Large intestine (tissue), 3 donors: ENCODE results near the gene SLC23A1. TPM values are rescaled to one million over a fixed set of nuclear protein-coding genes. Genes with fewer than 3 reads are reported as not detected.
"Not testable (repeated sequence)": the region's sequence is repeated elsewhere in the genome, so short reads cannot be mapped to it uniquely, and the experiment has no call there.

Source experiments
- DNase-seq, 2 donors: peaks; one replicate each; pipeline versions ENCODE4 v3.0.0 to v3.0.0-alpha.2; 2013
- H3K27ac ChIP-seq: one replicate; pipeline ENCODE4 v1.5.1; 2013; ENCODE audit warnings: low read length
- H3K27me3 ChIP-seq: 2 replicates; pipeline ENCODE4 v1.6.1; 2013; ENCODE audit warnings: low read length; ENCODE audit not compliant: control insufficient read depth, insufficient read depth
- H3K36me3 ChIP-seq: 2 replicates; pipeline ENCODE4 v1.6.1; 2013; ENCODE audit warnings: low read length; ENCODE audit not compliant: control insufficient read depth, insufficient read depth
- H3K4me1 ChIP-seq: one replicate; pipeline ENCODE4 v1.6.1; 2013; ENCODE audit warnings: low read length; ENCODE audit not compliant: control insufficient read depth, insufficient read depth
- H3K4me3 ChIP-seq: one replicate; pipeline ENCODE4 v1.5.1; 2013; ENCODE audit warnings: low read length
- H3K9me3 ChIP-seq: one replicate; pipeline ENCODE4 v1.6.1; 2013; ENCODE audit warnings: mild to moderate bottlenecking, low read depth, low read length, moderate library complexity; ENCODE audit not compliant: control insufficient read depth
- WGBS: methylation state at CpG from one replicate; pipeline ENCODE4 v1.1.5; 2013; ENCODE audit warnings: low lambda C conversion rate; ENCODE audit not compliant: insufficient coverage; 5-methylcytosine and 5-hydroxymethylcytosine counted together
- polyA plus RNA-seq: library from polyadenylated mRNA; unstranded; fragments of 120-200 nt; gene quantifications from one replicate; pipeline ENCODE4 v1.2.1, GENCODE V29; 2013

The SLC23A1 gene
- polyA plus RNA-seq, 1 donor = 49.8 TPM

- no peak overlapping the region for H3K27ac ChIP-seq
- H3K9me3 ChIP-seq = no peaks in the 10 kb centered on the region
- H3K27me3 ChIP-seq = no peaks in the 10 kb centered on the region
- WGBS = no CpG with 5 or more reads among the region's 1 CpG
- no peak for DNase-seq
- peaks cover 57% of the 10 kb centered on the region for H3K36me3 ChIP-seq
- no peak overlapping the region for H3K4me3 ChIP-seq
- peaks cover 4% of the 10 kb centered on the region for H3K4me1 ChIP-seq
These were observed 13.9 kb downstream of the SLC23A1 start for GRCh38 chr5:139369181-139369580.

- Histone ChIP-seq H3K36me3 (peaks cover 63% of the 10 kb centered on the region), H3K9me3 (no peaks in the 10 kb centered on the region)
- no CpG with 5 or more reads among the region's 2 CpGs for WGBS
These were observed 14.5 kb downstream of the SLC23A1 start for GRCh38 chr5:139368613-139369012.

GRCh38 chr5:139364466-139364865 is 18.6 kb downstream of the SLC23A1 start:
- DNase-seq = no peak
- 100% methylated on average over 1 of the region's 2 CpGs for WGBS
- Histone ChIP-seq H3K9me3 (no peaks in the 10 kb centered on the region), H3K27ac (no peak overlapping the region), H3K27me3 (no peaks in the 10 kb centered on the region), H3K36me3 (peaks cover 43% of the 10 kb centered on the region), H3K4me3 (no peak overlapping the region), H3K4me1 (no peaks in the 10 kb centered on the region)

More at GRCh38 chr5:139368613-139369012, 14.5 kb downstream of the SLC23A1 start:
- H3K27ac ChIP-seq = no peak overlapping the region
- no peak overlapping the region for H3K4me3 ChIP-seq
- no peak for DNase-seq
- no peaks in the 10 kb centered on the region for H3K27me3 ChIP-seq
- peaks cover 3% of the 10 kb centered on the region for H3K4me1 ChIP-seq

DNA sequence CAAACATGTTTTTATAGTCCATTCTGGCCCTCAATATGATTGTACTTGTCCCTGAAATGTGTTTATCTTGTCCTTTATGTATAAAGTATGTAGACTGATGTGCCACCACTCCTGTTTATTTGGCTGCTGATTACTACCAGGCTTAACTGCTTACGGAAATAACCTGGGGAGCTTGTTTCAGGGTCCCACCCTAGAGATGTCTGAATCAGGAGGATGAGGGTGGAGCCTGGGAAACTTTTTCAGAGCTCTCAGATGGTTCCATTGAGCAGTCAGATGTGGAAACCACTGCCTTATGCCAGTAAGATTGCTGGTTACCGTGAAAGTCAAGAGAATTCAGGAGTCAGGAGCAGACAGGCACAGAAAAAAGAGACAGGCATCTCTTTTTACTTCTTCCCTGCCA is 19.2 kb downstream of the SLC23A1 start:
- no CpG with 5 or more reads among the region's 2 CpGs for WGBS
- Histone ChIP-seq H3K4me3 (no peak overlapping the region), H3K9me3 (no peaks in the 10 kb centered on the region), H3K4me1 (no peaks in the 10 kb centered on the region), H3K27ac (no peak overlapping the region), H3K27me3 (no peaks in the 10 kb centered on the region), H3K36me3 (peaks cover 41% of the 10 kb centered on the region)
- DNase-seq = no peak

- DNase-seq = no peak
- no peaks in the 10 kb centered on the region for H3K4me1 ChIP-seq
- peaks cover 36% of the 10 kb centered on the region for H3K36me3 ChIP-seq
- no peak overlapping the region for H3K27ac ChIP-seq
- no peak overlapping the region for H3K4me3 ChIP-seq
- no peaks in the 10 kb centered on the region for H3K27me3 ChIP-seq
- no peaks in the 10 kb centered on the region for H3K9me3 ChIP-seq
- no CpG with 5 or more reads among the region's 6 CpGs for WGBS
These were observed 21.2 kb downstream of the SLC23A1 start for GRCh38 chr5:139361835-139362429.

- Histone ChIP-seq H3K36me3 (peaks cover 21% of the 10 kb centered on the region), H3K27ac (no peak overlapping the region), H3K27me3 (no peaks in the 10 kb centered on the region), H3K9me3 (no peaks in the 10 kb centered on the region), H3K4me1 (no peaks in the 10 kb centered on the region), H3K4me3 (no peak overlapping the region)
- DNase-seq = no peak
- 100% methylated on average over 1 of the region's 4 CpGs for WGBS
These were observed 22.7 kb downstream of the SLC23A1 start for GRCh38 chr5:139360384-139360783.

- Histone ChIP-seq H3K27ac (no peak overlapping the region), H3K4me1 (no peaks in the 10 kb centered on the region), H3K4me3 (no peak overlapping the region), H3K27me3 (no peaks in the 10 kb centered on the region), H3K36me3 (peaks cover 5% of the 10 kb centered on the region), H3K9me3 (no peaks in the 10 kb centered on the region)
- no peak for DNase-seq
These were observed 25.0 kb downstream of the SLC23A1 start for GRCh38 chr5:139358064-139358463.

DNA sequence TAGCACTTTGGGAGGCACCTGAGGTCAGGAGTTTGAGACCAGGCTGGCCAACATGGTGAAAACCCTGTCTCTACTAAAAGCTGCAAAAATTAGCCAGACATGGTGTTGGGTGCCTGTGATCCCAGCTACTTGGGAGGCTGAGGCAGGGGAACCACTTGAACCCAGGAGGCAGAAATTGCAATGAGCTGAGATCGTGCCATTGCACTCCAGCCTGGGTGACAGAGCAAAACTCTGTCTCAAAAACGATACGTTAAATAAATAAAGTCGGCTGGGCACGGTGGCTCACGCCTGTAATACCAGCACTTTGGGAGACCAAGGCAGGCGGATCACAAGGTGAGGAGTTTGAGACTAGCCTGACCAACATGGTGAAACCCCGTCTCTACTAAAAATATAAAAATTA is 27.2 kb downstream of the SLC23A1 start:
- not testable (repeated sequence) for H3K4me1 ChIP-seq, DNase-seq
- no CpG with 5 or more reads among the region's 8 CpGs for WGBS

GRCh38 chr5:139354186-139354585 is 28.9 kb downstream of the SLC23A1 start:
- H3K9me3 ChIP-seq = no peaks in the 10 kb centered on the region
- peaks cover 7% of the 10 kb centered on the region for H3K36me3 ChIP-seq
- 100% methylated on average over 1 of the region's 3 CpGs for WGBS
- no peak for DNase-seq
- H3K27me3 ChIP-seq = no peaks in the 10 kb centered on the region
- H3K4me1 ChIP-seq = no peaks in the 10 kb centered on the region
- no peak overlapping the region for H3K4me3 ChIP-seq
- no peak overlapping the region for H3K27ac ChIP-seq

More for the DNA sequence above, 27.2 kb downstream of the SLC23A1 start:
- not testable (repeated sequence) for H3K36me3 ChIP-seq, H3K27ac ChIP-seq, H3K9me3 ChIP-seq, H3K27me3 ChIP-seq, H3K4me3 ChIP-seq

DNA sequence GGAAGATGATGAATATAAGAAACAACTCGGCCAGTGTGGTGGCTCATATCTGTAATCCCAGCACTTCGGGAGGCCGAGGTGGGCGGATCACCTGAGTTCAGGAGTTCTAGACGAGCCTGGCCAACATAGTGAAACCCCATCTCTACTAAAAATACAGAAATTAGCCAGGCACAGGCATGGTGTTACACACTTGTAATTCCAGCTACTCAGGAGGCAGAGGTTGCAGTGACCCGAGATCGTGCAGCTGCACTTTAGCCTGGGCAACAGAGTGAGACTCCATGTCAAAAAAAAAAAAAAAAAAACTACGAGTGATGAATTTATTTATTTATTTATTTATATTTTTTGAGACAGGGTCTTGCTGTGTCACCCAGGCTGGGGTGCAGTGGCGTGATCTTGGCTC is 35.2 kb downstream of the SLC23A1 start:
- H3K4me1 ChIP-seq, H3K9me3 ChIP-seq, H3K27me3 ChIP-seq, H3K4me3 ChIP-seq, DNase-seq, H3K36me3 ChIP-seq, H3K27ac ChIP-seq: not testable (repeated sequence)
- 89% methylated on average over 5 of the region's 9 CpGs for WGBS

GRCh38 chr5:139345442-139345841 is 37.7 kb downstream of the SLC23A1 start:
- not testable (repeated sequence) for DNase-seq, H3K27ac ChIP-seq, H3K9me3 ChIP-seq, H3K36me3 ChIP-seq, H3K4me3 ChIP-seq, H3K27me3 ChIP-seq, H3K4me1 ChIP-seq
- 100% methylated on average over 4 of the region's 8 CpGs for WGBS
